ENCODE results near the gene NOTCH1.

Gene NOTCH1

GRCh38 chr9:136492978-136493522, 52.8 kb downstream of the NOTCH1 start:
- H3K36me3 ChIP-seq (replicated peaks; ENCODE audit: insufficient read depth, low read length), result no peaks in the 10 kb centered on the region
- H4K20me1 ChIP-seq (ENCODE audit: insufficient read depth, low read length), result no peaks in the 10 kb centered on the region
- no peak overlapping the region for H3K27ac ChIP-seq (ENCODE audit: low read length)
- no peak for DNase-seq
- H3K4me2 ChIP-seq (ENCODE audit: low read depth, low read length), result no peak overlapping the region
- no peaks in the 10 kb centered on the region for H3K9me3 ChIP-seq (replicated peaks; ENCODE audit: insufficient read depth, low read length)
- H3K9ac ChIP-seq (ENCODE audit: low read length), result no peak overlapping the region
- TF ChIP-seq EZH2phosphoT487 (IDR thresholded peaks at IDR 0.05; ENCODE audit: low read length) (no peak), CTCF (IDR thresholded peaks at IDR 0.05; ENCODE audit: low read length) (no peak), EZH2 (optimal IDR thresholded peaks at IDR 0.05; ENCODE audit: low read depth, low read length) (no peak)
- peaks cover 5% of the 10 kb centered on the region for H3K27me3 ChIP-seq (replicated peaks; ENCODE audit: insufficient read depth, low read length)
- no peaks in the 10 kb centered on the region for H3F3A ChIP-seq (ENCODE audit: insufficient read depth, low read length)
- H3K9me2 ChIP-seq (replicated peaks; ENCODE audit: insufficient read depth, low read length), result no peaks in the 10 kb centered on the region
- no peaks in the 10 kb centered on the region for H3K79me2 ChIP-seq (ENCODE audit: low read length)
- no peak overlapping the region for H3K4me3 ChIP-seq (ENCODE audit: low read length)
- no peaks in the 10 kb centered on the region for H3K4me1 ChIP-seq (ENCODE audit: low read length)
- no peak overlapping the region for H2AFZ ChIP-seq (ENCODE audit: low read length)

GRCh38 chr9:136489731-136490130, 56.1 kb downstream of the NOTCH1 start:
- H3K9me2 ChIP-seq (replicated peaks; ENCODE audit: insufficient read depth, low read length), result no peaks in the 10 kb centered on the region
- H2AFZ ChIP-seq (ENCODE audit: low read length), result no peak overlapping the region
- no peak overlapping the region for H3K9ac ChIP-seq (ENCODE audit: low read length)
- no peak for TF ChIP-seq EZH2 (optimal IDR thresholded peaks at IDR 0.05; ENCODE audit: low read depth, low read length)
- no peaks in the 10 kb centered on the region for H3K36me3 ChIP-seq (replicated peaks; ENCODE audit: insufficient read depth, low read length)
- no peaks in the 10 kb centered on the region for H4K20me1 ChIP-seq (ENCODE audit: insufficient read depth, low read length)
- peaks cover 25% of the 10 kb centered on the region for H3K27me3 ChIP-seq (replicated peaks; ENCODE audit: insufficient read depth, low read length)
- no peak for DNase-seq
- no peak overlapping the region for H3K4me3 ChIP-seq (ENCODE audit: low read length)
- H3K79me2 ChIP-seq (ENCODE audit: low read length), result no peaks in the 10 kb centered on the region
- no peak overlapping the region for H3K27ac ChIP-seq (ENCODE audit: low read length)
- no peaks in the 10 kb centered on the region for H3F3A ChIP-seq (ENCODE audit: insufficient read depth, low read length)
- no peak overlapping the region for H3K4me2 ChIP-seq (ENCODE audit: low read depth, low read length)
- no peaks in the 10 kb centered on the region for H3K9me3 ChIP-seq (replicated peaks; ENCODE audit: insufficient read depth, low read length)
- H3K4me1 ChIP-seq (ENCODE audit: low read length), result peaks cover 5% of the 10 kb centered on the region; the same call in 1 of the 2 replicates

GRCh38 chr9:136488247-136489214, 57.3 kb downstream of the NOTCH1 start:
- Histone ChIP-seq H3K9me2 (replicated peaks; ENCODE audit: insufficient read depth, low read length) (no peaks in the 10 kb centered on the region), H3K9me3 (replicated peaks; ENCODE audit: insufficient read depth, low read length) (no peaks in the 10 kb centered on the region), H2AFZ (ENCODE audit: low read length) (no peak overlapping the region), H3K4me3 (ENCODE audit: low read length) (no peak overlapping the region), H3K4me2 (ENCODE audit: low read depth, low read length) (no peak overlapping the region), H3K36me3 (replicated peaks; ENCODE audit: insufficient read depth, low read length) (no peaks in the 10 kb centered on the region), H3K9ac (ENCODE audit: low read length) (no peak overlapping the region), H3F3A (ENCODE audit: insufficient read depth, low read length) (peaks cover under 1% of the 10 kb centered on the region; the same call in 1 of the 2 replicates), H3K4me1 (ENCODE audit: low read length) (peaks cover 10% of the 10 kb centered on the region; the same call in 1 of the 2 replicates), H3K27ac (ENCODE audit: low read length) (no peak overlapping the region), H4K20me1 (ENCODE audit: insufficient read depth, low read length) (no peaks in the 10 kb centered on the region), H3K79me2 (ENCODE audit: low read length) (no peaks in the 10 kb centered on the region), H3K27me3 (replicated peaks; ENCODE audit: insufficient read depth, low read length) (peaks cover 25% of the 10 kb centered on the region)
- no peak for TF ChIP-seq EZH2phosphoT487 (IDR thresholded peaks at IDR 0.05; ENCODE audit: low read length)
- TF ChIP-seq CTCF (IDR thresholded peaks at IDR 0.05; ENCODE audit: low read length), result peak; percentile 96
- TF ChIP-seq EZH2 (optimal IDR thresholded peaks at IDR 0.05; ENCODE audit: low read depth, low read length), result no peak
- DNase-seq, result peak; percentile 74
